GM04504 (cell line): ENCODE data around the gene RPL26.
"Not testable (repeated sequence)": the region's sequence is repeated elsewhere in the genome, so short reads cannot be mapped to it uniquely, and the experiment has no call there.

Source experiments
- DNase-seq: peaks from one replicate; pipeline ENCODE4 v3.0.0-alpha.2; 2012; ENCODE audit warnings: low read depth

Gene RPL26

GRCh38 chr17:8365143-8365542 is 17.9 kb downstream of the RPL26 start:
- no peak for DNase-seq

- no peak for DNase-seq
Observed at GRCh38 chr17:8362651-8363332, 20.2 kb downstream of the RPL26 start.

DNA sequence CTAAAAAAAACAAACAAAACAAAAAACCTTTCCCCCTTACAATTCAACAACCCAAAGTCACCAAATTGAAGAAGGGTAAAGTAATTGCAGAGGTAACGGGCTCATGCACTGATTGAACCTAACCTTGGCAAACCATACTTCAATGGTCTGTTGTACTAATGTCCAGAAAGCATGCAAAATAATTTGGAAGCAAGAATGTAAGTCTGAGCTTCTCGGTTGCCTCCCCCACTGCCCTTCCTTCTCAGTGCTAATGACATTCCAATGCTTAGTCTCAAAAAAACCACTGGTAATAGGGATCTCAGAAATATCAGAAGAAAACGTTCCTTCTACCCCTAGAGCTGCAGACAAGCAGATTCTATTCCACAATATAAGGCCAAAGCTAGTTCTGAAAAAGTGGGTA is 22.2 kb downstream of the RPL26 start:
- DNase-seq = no peak

GRCh38 chr17:8360260-8360659 is 22.7 kb downstream of the RPL26 start:
- no peak for DNase-seq

DNA sequence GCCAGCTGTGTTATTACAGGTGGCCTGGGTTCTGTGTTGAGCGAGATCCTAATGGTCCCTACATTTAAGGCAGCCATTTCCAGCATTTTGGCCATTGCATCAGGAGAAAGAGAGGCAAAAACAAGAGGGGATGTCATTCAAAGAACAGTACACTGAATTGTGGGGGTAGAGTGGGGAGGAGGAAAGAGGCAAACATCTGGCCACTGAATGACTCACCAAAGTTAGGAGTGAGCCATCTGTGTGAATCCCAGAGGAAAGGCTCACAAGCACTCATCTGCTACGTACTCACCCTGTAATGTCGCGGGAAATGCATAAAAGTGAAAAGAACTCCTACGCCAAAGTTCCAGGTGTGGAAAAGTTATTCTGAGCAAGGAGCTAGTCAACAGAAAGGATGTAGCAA is 23.2 kb downstream of the RPL26 start:
- no peak for DNase-seq

GRCh38 chr17:8357910-8358309 is 25.1 kb downstream of the RPL26 start:
- DNase-seq = no peak

DNA sequence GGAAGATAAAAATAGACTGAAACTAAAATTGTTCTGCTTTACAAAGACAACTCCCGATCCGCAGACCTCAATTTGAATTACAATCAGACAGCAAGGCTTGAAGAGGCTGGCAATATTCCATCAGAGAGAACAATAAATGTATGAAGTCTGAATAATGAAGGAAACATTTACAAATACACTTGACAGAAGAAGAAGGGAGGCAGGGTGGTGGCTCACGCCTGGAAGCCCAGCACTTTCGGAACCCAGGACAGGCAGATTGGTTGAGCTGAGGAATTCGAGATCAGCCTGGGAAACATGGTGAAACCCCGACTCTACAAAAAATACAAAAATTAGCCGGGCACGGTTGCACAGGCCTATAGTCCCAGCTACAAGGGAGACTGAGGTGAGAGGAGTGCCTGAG is 28.8 kb downstream of the RPL26 start:
- DNase-seq = no peak

DNA sequence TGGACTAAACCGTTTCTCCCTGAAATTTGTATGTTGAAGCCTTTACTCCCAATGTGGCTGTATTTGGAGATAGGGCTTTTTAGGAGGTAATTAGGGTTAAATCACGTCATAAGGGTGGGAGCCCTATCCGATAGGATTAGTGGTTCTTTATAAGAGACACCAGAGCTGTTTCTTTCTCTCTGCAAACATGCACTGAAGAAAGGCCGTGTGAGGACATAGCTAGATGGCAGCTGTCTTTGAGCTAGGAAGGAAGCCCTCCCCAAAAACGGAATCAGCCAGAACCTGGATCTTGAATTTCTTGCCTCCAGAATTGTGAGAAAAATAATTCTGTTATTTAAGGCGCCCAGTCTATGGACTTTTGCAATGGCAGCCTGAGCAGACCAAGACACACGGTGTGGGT is 29.3 kb downstream of the RPL26 start:
- DNase-seq = no peak

- DNase-seq = no peak
Observed at GRCh38 chr17:8350339-8350738, 32.7 kb downstream of the RPL26 start.

- not testable (repeated sequence) for DNase-seq
Observed at GRCh38 chr17:8347001-8347400, 36.0 kb downstream of the RPL26 start.

GRCh38 chr17:8345951-8346665 is 36.9 kb downstream of the RPL26 start:
- DNase-seq = no peak

- no peak for DNase-seq
Observed at GRCh38 chr17:8345052-8345690, 37.8 kb downstream of the RPL26 start.

DNA sequence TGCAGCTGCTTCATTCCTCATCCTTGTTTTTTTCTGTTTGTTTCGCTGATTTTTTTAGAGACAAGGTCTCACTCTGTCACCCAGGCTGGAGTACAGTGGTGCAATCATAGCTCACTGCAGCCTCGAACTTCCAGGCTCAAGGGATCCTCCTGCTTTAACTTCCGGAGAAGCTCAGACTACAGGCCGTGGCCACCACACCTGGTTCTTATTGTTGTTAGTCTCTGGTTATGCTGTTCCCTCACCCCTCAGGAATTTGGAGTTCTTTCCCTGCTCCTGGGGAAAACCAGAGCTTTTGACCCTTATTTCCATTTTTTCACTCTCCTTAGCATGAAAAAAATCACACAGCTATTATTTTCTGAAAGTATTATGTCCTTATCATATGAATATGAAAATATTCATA is 41.5 kb downstream of the RPL26 start:
- no peak for DNase-seq

GRCh38 chr17:8339540-8339939 is 43.5 kb downstream of the RPL26 start, which contains the start of gene ODF4:
Gene ODF4, plus strand, starts transcription at chr17:8339840. Its CDS starts 212 bp downstream, at chr17:8340052.
- no peak for DNase-seq

- no peak for DNase-seq
Observed at GRCh38 chr17:8338753-8339140, 44.2 kb downstream of the RPL26 start.

DNA sequence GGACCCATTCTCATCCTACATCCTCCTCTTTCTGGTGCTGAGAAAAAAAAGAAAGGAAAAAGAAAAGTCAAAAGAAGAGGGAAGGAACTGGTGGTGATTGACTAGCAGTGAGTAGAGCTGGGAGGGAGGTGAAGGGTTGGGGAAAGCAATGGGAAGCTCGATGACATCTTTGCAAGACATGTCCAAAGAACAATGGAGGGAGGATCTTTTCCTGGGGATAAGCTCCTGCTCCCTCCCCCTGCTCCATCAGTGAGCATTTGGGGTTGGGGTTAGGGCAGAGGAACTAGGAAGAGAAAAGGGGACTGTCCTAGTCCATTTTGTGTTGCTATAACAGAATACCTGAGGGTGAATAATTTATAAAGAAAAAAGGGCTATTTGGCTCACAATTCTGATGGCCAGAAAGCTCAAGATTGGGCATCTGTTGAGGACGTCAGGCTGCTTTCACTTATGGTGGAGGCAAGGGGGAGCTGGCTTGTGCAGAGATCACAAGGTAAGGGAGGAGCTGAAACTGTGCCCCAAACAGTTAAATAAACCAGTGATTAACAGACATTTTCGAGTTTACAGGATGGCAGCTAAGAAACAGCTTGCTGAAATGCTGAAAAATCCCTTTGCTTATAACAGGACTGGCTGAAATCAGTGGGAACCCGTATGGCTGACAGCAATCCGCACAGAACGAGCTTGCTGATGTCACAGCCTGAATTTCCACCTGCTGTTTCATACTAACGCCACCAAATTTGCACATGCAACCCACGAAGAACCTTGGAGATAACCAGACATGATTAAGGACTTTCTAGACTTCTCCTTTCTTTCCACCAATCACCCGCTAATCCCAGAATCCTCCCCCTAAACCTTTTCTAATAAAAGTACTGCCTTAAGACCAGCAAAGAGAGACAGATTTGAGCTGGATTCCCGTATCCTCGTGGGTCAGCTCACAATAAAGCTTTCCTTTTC is 44.9 kb downstream of the RPL26 start:
- no peak for DNase-seq

- DNase-seq = no peak
Observed at GRCh38 chr17:8333281-8333680, 49.7 kb downstream of the RPL26 start.

DNA sequence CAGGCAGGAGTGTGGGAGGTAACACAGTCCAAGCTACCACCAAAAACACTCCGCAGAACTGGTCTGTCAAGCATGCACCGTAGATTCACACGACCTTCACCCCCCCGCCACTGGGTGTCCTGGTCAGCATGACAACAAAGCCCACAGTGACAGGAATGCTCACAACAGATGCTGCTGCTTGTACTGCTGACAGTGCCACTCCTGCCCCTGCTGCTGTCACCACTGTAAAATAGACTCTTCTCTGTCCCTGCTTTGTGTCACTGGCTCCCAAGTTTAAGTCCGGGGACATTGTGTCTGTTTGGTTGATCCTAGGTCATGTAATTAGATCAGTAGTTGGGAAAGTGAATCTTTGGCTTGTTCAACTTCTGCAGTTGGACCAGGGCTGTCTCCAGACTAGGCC is 50.3 kb downstream of the RPL26 start:
- no peak for DNase-seq

- DNase-seq = no peak
Observed at GRCh38 chr17:8332128-8332527, 50.9 kb downstream of the RPL26 start.
